NT2/D1 (cell line): ENCODE measurements around the gene KIAA0319L.

Experiments
- DNase-seq: peaks from one replicate; pipeline ENCODE4 v3.0.0-alpha.2; 2011; ENCODE audit warnings: low read depth, low spot score
- H3K27me3 ChIP-seq: 2 replicates; pipeline ENCODE4 v1.6.0; 2011; ENCODE audit warnings: mild to moderate bottlenecking; ENCODE audit not compliant: insufficient read length, insufficient read depth
- H3K36me3 ChIP-seq: 2 replicates; pipeline ENCODE4 v1.6.1; 2011; ENCODE audit warnings: mild to moderate bottlenecking, low read length, mixed read lengths; ENCODE audit not compliant: insufficient read depth, insufficient read length
- H3K4me1 ChIP-seq: 2 replicates; pipeline ENCODE4 v1.5.1; 2011; ENCODE audit not compliant: insufficient read depth, insufficient read length
- H3K4me3 ChIP-seq: 2 replicates; pipeline ENCODE4 v1.5.1; 2011; ENCODE audit warnings: low read depth; ENCODE audit not compliant: insufficient read length
- H3K9ac ChIP-seq: 2 replicates; pipeline ENCODE4 v1.6.0; 2011; ENCODE audit warnings: low read depth; ENCODE audit not compliant: insufficient read length
- H3K9me3 ChIP-seq: 2 replicates; pipeline ENCODE4 v1.5.1; 2011; ENCODE audit warnings: mild to moderate bottlenecking, low read length; ENCODE audit not compliant: insufficient read depth
- SUZ12 ChIP-seq: IDR thresholded peaks from 2 replicates; pipeline ENCODE4 v1.6.1; 2011; ENCODE audit not compliant: insufficient read length, insufficient read depth; ENCODE audit errors: extremely low read depth
- YY1 ChIP-seq: IDR thresholded peaks from 2 replicates; pipeline ENCODE4 v1.6.1; 2011; ENCODE audit not compliant: insufficient read length, insufficient read depth
- ZNF274 ChIP-seq: IDR thresholded peaks from 2 replicates; pipeline ENCODE4 v1.6.1; 2011; ENCODE audit warnings: mild to moderate bottlenecking, low read depth, low read length

Gene KIAA0319L

DNA sequence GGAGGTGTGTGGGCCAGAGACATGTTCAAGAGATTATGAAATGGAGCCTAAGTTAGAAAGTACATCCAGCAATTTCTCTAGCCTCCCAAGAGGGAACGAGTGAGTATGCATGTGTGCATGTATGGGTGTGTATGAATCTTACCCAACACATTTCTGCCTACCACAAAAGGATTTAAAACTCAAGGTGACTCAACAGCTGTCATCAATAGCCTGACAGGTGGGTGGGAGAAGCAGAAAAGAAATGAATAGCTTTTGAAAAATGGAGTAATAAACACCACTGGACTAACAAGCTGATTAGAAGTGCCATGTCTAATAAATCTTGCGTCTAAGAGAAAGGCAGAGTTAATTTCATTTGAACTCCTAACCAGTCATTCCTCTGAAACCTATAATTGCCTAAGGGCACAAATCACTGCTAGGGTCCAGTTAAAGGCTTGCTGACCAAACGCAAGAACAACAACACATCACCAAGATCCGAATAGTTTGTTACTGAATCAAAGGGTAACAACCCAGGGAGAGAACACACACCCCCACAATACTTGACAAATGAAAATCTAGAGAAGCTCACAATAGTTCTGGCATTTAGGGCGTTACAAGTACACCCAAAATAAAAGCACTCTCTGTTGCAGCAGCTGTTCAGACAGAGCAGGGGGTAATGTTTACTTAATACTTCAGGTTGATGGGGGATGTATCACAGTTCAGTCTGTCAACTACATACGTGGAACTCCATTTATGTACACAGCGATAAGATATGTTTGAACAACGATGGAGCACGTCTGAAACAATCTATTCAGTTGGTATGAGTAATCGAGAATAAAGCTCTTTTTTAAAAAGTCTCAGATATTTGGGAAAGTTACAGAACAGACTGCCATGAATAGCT lies 1.4 kb downstream of the KIAA0319L start:
- no peak for DNase-seq
- H3K36me3 ChIP-seq = peaks cover 54% of the 10 kb centered on the region
- peaks cover 3% of the 10 kb centered on the region for H3K4me1 ChIP-seq
- H3K4me3 ChIP-seq = peak overlapping the region; percentile 89
- no peaks in the 10 kb centered on the region for H3K27me3 ChIP-seq
- TF ChIP-seq ZNF274 = no peak
- TF ChIP-seq SUZ12 = no peak
- no peak for TF ChIP-seq YY1
- no peaks in the 10 kb centered on the region for H3K9me3 ChIP-seq
- H3K9ac ChIP-seq = peak overlapping the region; percentile 98

GRCh38 chr1:35555212-35555584 lies 2.0 kb downstream of the KIAA0319L start:
- H3K27me3 ChIP-seq = no peaks in the 10 kb centered on the region
- peak overlapping the region; percentile 69 for H3K9ac ChIP-seq
- peak overlapping the region; percentile 89 for H3K4me3 ChIP-seq

GRCh38 chr1:35554266-35555211 lies 2.7 kb downstream of the KIAA0319L start:
- Histone ChIP-seq H3K27me3 (no peaks in the 10 kb centered on the region), H3K4me3 (peak overlapping the region; percentile 11), H3K9ac (peak overlapping the region; percentile 67), H3K36me3 (peaks cover 53% of the 10 kb centered on the region), H3K9me3 (no peaks in the 10 kb centered on the region), H3K4me1 (peaks cover 2% of the 10 kb centered on the region)
- DNase-seq = peak; percentile 91
- TF ChIP-seq ZNF274 (no peak), SUZ12 (no peak), YY1 (no peak)

More at GRCh38 chr1:35555212-35555584, 2.0 kb downstream of the KIAA0319L start:
- H3K36me3 ChIP-seq = peaks cover 53% of the 10 kb centered on the region
- no peak for DNase-seq
- no peak for TF ChIP-seq YY1
- no peak for TF ChIP-seq SUZ12
- no peak for TF ChIP-seq ZNF274
- H3K9me3 ChIP-seq = no peaks in the 10 kb centered on the region
- peaks cover 3% of the 10 kb centered on the region for H3K4me1 ChIP-seq

- peaks cover 54% of the 10 kb centered on the region for H3K36me3 ChIP-seq
- no peaks in the 10 kb centered on the region for H3K9me3 ChIP-seq
- no peaks in the 10 kb centered on the region for H3K27me3 ChIP-seq
- H3K9ac ChIP-seq = peak overlapping the region; percentile 67
- H3K4me3 ChIP-seq = peak overlapping the region; percentile 11
- H3K4me1 ChIP-seq = no peaks in the 10 kb centered on the region
- TF ChIP-seq YY1 (no peak), ZNF274 (no peak), SUZ12 (no peak)
- DNase-seq = no peak
These were observed 3.4 kb downstream of the KIAA0319L start for GRCh38 chr1:35553851-35554250.

DNA sequence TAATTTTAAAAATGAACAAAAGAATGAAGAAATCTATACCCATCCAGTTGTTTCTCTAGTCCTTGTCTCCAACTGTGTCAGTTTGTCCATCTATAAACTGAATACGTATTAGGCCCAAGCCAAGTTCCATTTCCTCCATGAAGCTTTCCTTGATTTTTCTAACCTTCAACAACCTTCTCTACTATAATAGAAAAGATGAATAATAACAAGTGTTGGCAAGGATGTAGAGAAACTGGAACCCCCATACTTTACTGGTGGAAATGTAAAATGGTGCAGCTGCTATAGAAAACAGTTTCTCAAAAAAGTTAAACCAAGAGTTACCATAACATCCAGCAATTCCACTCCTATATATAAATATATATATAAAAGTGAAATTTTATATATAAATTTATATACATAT lies 10.6 kb downstream of the KIAA0319L start:
- TF ChIP-seq YY1 (no peak), SUZ12 (no peak), ZNF274 (no peak)
- H3K36me3 ChIP-seq = peaks cover 70% of the 10 kb centered on the region
- no peak overlapping the region for H3K4me3 ChIP-seq
- no peak for DNase-seq
- H3K9me3 ChIP-seq = no peaks in the 10 kb centered on the region
- no peak overlapping the region for H3K9ac ChIP-seq
- H3K4me1 ChIP-seq = peaks cover 4% of the 10 kb centered on the region
- no peaks in the 10 kb centered on the region for H3K27me3 ChIP-seq

DNA sequence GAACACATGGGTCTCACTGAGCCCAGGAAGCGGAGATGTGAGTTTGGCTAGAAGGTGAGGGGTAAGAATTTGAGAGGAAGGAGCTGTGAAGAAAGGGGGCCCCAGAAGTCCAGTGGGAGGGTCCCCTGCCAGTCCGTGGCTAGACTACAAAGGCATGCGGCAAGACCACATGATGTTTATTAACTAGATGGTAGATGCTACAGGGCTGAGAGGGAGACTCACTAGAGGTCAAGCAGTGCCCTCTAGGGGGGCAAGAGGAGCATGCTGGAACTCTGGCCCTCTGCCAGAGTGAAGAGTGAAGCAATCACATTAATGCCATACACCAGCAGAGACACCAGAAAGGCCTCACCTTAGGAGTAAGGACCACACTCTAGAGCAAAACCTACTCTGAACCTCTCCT lies 12.2 kb downstream of the KIAA0319L start:
- H3K27me3 ChIP-seq = no peaks in the 10 kb centered on the region
- H3K9ac ChIP-seq = no peak overlapping the region
- peaks cover 63% of the 10 kb centered on the region for H3K36me3 ChIP-seq
- DNase-seq = peak; percentile 66
- H3K4me1 ChIP-seq = peaks cover 4% of the 10 kb centered on the region
- H3K9me3 ChIP-seq = no peaks in the 10 kb centered on the region
- no peak for TF ChIP-seq YY1
- no peak overlapping the region for H3K4me3 ChIP-seq

DNA sequence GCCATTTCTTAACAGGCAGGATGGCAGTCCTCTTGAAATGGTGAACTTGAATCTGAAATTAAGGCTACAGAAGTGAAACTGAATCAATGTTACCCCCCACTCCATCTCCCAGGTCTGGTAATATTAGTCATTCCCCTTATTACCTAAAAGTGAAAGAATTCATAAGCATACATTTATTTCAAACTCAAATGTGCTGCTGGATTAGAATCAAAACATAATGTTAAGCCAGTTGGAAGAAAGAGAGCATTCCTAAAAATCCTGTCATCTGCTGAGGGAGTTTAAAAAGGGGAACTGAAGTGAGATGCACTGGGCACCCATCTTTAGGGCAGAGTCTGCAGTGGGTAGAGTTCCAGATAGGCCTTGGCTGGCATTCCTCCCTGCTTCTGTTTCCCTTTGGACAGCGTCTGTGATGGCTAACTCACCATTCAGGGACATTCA lies 17.4 kb downstream of the KIAA0319L start:
- DNase-seq = no peak
- no peaks in the 10 kb centered on the region for H3K27me3 ChIP-seq
- H3K9me3 ChIP-seq = no peaks in the 10 kb centered on the region
- no peak overlapping the region for H3K9ac ChIP-seq
- H3K4me3 ChIP-seq = no peak overlapping the region
- no peaks in the 10 kb centered on the region for H3K4me1 ChIP-seq
- no peak for TF ChIP-seq YY1
- TF ChIP-seq ZNF274 = no peak
- TF ChIP-seq SUZ12 = no peak
- H3K36me3 ChIP-seq = peaks cover 30% of the 10 kb centered on the region
